Left ventricle myocardium inferior (tissue), 1 donor: Measurements from ENCODE around the gene ARHGAP20. TPM values are rescaled to one million over a fixed set of nuclear protein-coding genes. Genes with fewer than 3 reads are reported as not detected.

Experiments used
- DNase-seq: peaks from one replicate; pipeline ENCODE4 v3.0.0-alpha.2; 2020
- H3K27ac ChIP-seq: fragments of 200-600 bp; replicated peaks from 2 replicates; pipeline ENCODE4 v1.8.0; 2021
- H3K27me3 ChIP-seq: fragments of 200-600 bp; 2 replicates; pipeline ENCODE4 v1.8.0; 2021; ENCODE audit warnings: low read depth
- H3K36me3 ChIP-seq: fragments of 200-600 bp; 2 replicates; pipeline ENCODE4 v1.8.0; 2021
- H3K4me1 ChIP-seq: fragments of 200-600 bp; 2 replicates; pipeline ENCODE4 v1.8.0; 2021
- H3K4me3 ChIP-seq: fragments of 200-600 bp; 2 replicates; pipeline ENCODE4 v1.8.0; 2021; ENCODE audit warnings: mild to moderate bottlenecking, moderate library complexity
- H3K9me3 ChIP-seq: fragments of 200-600 bp; replicated peaks from 2 replicates; pipeline ENCODE4 v1.8.0; 2021
- CTCF ChIP-seq: fragments of 200-600 bp; IDR thresholded peaks from 2 replicates; pipeline ENCODE4 v1.8.0; 2021; ENCODE audit warnings: antibody characterized with exemption, mild to moderate bottlenecking, borderline replicate concordance
- intact Hi-C: fragments of 100-400 bp; cut with micrococcal nuclease; formaldehyde crosslinking; loops from one replicate; pipeline ENCODE4 v1.11.0; 2022
- total RNA-seq: library from RNA; stranded (reverse); fragmentation: NEBNext Ultra II Directional; extraction: Animal tissue kit (Norgen Biotek cat#: 25700); gene quantifications from one replicate; pipeline ENCODE4 v1.2.1, GENCODE V29; 2021
- donor health status: DM: no; HTN: yes; CAD: no; lungs with severe emphysema.

ARHGAP20 gene
- total RNA-seq, 1 donor from 2014 or later, result 0.16 TPM

GRCh38 chr11:110665689-110666465 lies 46.4 kb downstream of the ARHGAP20 start:
- intact Hi-C loops, result no loop called here
- no peaks in the 10 kb centered on the region for H3K4me1 ChIP-seq
- H3K36me3 ChIP-seq, result no peaks in the 10 kb centered on the region
- DNase-seq, result no peak
- no peaks in the 10 kb centered on the region for H3K27me3 ChIP-seq
- no peak overlapping the region for H3K27ac ChIP-seq
- peaks cover 32% of the 10 kb centered on the region for H3K9me3 ChIP-seq
- no peak for TF ChIP-seq CTCF
- no peak overlapping the region for H3K4me3 ChIP-seq

GRCh38 chr11:110655967-110656366 lies 56.3 kb downstream of the ARHGAP20 start:
- no peak for TF ChIP-seq CTCF
- intact Hi-C loops, result no loop called here

DNA sequence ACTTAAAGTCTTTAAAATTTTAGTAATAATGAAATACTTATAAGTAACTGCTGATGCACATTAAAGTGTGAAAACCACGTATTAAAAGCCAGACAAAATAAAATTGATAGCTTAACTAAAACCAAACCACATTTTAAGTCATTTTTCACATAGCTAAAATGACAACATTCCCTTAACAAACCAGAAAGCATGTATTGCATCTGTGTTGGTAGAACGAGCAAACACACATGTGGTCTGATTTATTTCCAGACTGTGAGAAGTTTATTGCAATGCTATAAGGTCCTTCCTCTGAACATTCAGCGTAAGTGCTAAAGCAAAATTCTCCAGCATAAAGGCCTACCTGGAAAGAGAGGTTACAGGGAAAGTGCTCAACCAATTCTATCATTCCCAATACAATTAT lies 57.8 kb downstream of the ARHGAP20 start:
- Histone ChIP-seq H3K27ac (no peak overlapping the region), H3K27me3 (no peaks in the 10 kb centered on the region), H3K4me3 (no peak overlapping the region), H3K4me1 (no peaks in the 10 kb centered on the region), H3K9me3 (peaks cover 35% of the 10 kb centered on the region), H3K36me3 (no peaks in the 10 kb centered on the region)
- DNase-seq, result no peak
- intact Hi-C loops, result no loop called here
- TF ChIP-seq CTCF, result no peak

More at GRCh38 chr11:110655967-110656366, 56.3 kb downstream of the ARHGAP20 start:
- Histone ChIP-seq H3K36me3 (no peaks in the 10 kb centered on the region), H3K9me3 (peaks cover 28% of the 10 kb centered on the region), H3K4me1 (no peaks in the 10 kb centered on the region), H3K27me3 (no peaks in the 10 kb centered on the region), H3K27ac (no peak overlapping the region), H3K4me3 (no peak overlapping the region)
- no peak for DNase-seq

DNA sequence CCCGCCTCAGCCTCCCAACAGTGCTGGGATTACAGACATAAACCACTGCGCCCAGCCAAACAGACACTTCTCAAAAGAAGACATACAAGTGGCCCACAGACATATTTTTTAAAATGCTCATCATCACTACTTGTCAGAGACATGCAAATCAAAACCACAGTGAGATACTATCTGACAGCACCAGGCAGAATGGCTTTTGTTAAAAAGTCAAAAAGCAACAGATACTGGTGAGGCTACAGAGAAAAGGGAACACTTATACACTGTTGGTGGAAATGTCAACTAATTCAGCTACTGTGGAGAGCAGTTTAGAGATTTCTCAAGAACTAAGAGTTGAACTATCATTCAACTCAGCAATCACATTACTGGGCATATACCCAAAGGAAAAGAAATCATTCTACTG lies 67.0 kb downstream of the ARHGAP20 start:
- Histone ChIP-seq H3K27ac (no peak overlapping the region), H3K9me3 (peaks cover 8% of the 10 kb centered on the region), H3K4me1 (no peaks in the 10 kb centered on the region), H3K36me3 (no peaks in the 10 kb centered on the region), H3K27me3 (no peaks in the 10 kb centered on the region), H3K4me3 (no peak overlapping the region)
- TF ChIP-seq CTCF, result no peak
- DNase-seq, result no peak
- intact Hi-C loops, result no loop called here

DNA sequence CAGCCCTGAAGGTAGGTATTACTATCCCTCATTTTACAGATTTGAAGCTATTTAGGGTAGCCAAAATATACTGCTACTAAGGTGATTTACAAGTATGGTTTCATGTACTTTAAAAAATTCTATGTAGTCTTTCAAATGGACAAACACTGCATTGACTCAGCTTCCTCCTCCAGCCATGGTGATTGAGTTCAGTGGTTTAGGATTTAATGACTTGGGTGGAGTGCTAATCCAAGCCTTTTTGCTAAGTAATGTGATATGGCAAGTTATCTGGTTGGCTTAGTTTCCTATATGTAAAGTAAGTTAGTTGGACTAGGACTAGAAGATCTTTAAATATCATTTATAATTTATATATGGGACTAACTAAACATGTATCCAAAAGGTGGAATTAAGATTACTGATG lies 77.9 kb downstream of the ARHGAP20 start:
- H3K27ac ChIP-seq, result no peak overlapping the region
- TF ChIP-seq CTCF, result no peak
- intact Hi-C loops, result no loop called here
- H3K4me3 ChIP-seq, result no peak overlapping the region
- no peak for DNase-seq
- no peaks in the 10 kb centered on the region for H3K4me1 ChIP-seq
- H3K36me3 ChIP-seq, result no peaks in the 10 kb centered on the region
- H3K9me3 ChIP-seq, result no peaks in the 10 kb centered on the region
- no peaks in the 10 kb centered on the region for H3K27me3 ChIP-seq
